ENCODE measurements around the gene RDM1.

Gene RDM1

DNA sequence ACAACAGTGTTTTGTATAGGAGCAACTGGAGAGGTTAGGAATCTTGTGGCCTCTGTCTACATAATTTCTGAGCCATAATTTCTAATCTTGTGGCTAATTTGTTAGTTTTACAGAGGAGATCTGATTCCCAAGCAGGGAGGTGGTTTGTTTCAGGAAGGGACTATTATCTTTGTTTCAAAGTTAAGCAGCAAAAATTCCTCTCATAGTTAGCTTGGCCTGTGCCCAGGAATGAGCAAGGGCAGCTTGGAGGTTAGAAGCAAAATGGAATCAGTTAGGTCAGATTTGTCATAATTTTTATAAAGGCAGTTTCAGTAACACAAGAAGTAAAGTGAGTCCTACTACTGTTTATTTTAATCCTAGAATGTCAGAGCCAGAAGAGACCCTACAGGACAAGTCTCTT, 2.0 kb upstream of the RDM1 start:
- ATAC-seq (no peak), DNase-seq (no peak)

GRCh38 chr17:35931794-35932425, 1.3 kb upstream of the RDM1 start:
- DNase-seq (no peak), ATAC-seq (no peak)

- ATAC-seq (no peak), DNase-seq (no peak)
These were observed 2.9 kb downstream of the RDM1 start for GRCh38 chr17:35927714-35928113.

- no peak for ATAC-seq
These were observed 6.9 kb downstream of the RDM1 start for GRCh38 chr17:35923609-35924114.

GRCh38 chr17:35920229-35920628, 10.3 kb downstream of the RDM1 start:
- DNase-seq: no peak
- ATAC-seq: no peak

More at GRCh38 chr17:35923609-35924114, 6.9 kb downstream of the RDM1 start:
- no peak for DNase-seq

DNA sequence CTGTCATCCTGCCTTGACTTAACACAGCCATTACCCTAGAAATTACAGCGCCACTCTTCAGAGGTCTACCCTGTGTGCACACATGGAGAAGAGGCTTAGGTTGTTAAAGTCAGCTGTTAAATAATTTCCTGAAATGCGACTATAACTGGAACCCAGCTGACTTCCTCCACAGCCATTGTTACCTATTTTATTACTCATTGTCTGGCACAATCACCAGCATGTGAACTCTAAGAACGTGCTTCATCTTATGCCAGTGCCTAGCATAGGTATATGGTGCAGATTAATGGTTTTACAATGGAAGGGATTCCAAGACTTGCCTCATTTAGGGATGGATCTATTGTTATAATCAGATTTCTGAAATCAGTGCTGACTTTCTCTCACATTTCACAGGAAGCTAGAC, 11.9 kb downstream of the RDM1 start:
- DNase-seq (no peak), ATAC-seq (no peak)

- no peak for DNase-seq
- no peak for ATAC-seq
These were observed 12.9 kb downstream of the RDM1 start for GRCh38 chr17:35917519-35918213.

DNA sequence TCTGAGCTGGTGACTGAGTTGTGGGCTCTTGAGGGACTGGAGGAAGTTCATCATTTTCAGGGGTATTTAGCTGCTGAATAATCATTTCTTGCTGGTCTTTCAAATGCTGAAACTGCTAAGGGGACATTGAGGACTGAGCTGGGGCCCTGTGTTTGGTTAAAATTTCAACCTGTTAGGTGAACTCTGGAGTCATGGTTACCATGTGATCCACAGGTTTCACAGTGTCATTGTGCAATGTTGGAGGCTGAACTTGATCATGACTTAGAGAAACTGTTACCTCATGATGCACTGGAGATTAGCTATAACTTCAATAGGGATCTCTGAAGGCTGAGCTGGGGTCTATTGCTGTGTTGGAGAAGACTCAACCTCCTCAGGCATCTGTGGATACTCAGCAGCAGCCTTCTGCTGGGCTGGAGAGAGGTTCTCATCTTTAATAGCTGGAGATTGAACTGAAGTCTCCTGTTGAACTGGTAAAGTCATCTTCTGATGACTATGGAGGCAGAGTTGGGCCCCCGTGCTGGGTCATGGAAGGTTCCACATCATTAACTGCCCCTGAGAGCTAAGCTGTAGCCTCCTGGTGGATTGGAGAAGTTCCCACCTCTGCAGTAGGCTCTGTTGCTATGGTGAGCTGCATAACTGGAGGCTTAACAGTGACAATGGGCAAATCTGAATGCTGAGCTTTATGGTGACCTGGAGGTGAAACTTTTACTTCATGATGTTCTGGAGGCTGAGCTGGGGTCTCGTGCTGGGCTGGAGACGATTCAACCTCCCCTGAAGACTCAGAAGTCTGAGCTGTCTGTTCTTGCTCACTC, 15.2 kb downstream of the RDM1 start:
- ATAC-seq: no peak
- DNase-seq: no peak

GRCh38 chr17:35914354-35914753, 16.2 kb downstream of the RDM1 start:
- no peak for DNase-seq
- no peak for ATAC-seq

DNA sequence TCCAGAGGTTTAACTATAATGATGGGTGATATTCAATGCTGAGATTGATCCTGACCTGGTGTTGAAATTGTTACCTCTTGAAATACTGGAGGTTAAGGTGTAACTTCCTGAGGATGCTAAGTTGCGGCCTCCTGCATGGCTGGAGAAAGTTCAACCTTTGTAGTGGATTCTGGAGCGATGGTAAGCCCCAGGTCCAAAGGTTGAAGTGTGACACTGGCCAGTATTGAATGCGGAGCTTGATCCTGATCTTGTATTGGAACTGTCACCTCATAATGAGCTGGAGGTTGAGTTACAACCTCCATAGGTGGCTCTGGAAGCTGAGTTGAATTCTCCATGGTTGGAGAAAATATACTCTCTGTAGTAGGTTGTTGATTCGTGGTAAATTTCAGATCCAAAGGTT, 17.0 kb downstream of the RDM1 start:
- DNase-seq (no peak), ATAC-seq (no peak)

GRCh38 chr17:35912942-35913341, 17.6 kb downstream of the RDM1 start:
- ATAC-seq: peak; percentile 85
- no peak for DNase-seq

GRCh38 chr17:35912339-35912912, 18.1 kb downstream of the RDM1 start:
- ATAC-seq: no peak
- DNase-seq: no peak

- no peak for DNase-seq
- no peak for ATAC-seq
These were observed 21.2 kb downstream of the RDM1 start for GRCh38 chr17:35909408-35909807.

DNA sequence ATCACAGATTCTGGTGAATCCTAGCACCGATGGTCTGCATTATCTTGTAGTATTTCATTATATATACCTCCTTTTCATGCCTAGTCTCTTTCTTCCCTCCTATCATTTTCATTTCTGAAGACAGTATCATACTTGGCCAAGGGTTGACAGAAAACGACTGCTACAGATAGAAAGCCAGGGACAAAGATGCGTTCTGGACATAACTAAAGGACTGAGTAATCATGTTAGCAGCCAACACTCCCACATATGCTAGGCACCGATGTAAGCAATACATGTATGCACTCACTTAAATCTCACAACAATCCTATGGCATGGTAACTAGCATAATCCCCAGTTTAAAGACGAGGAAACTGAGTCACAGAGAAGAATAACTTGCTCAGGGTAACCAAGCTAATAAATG, 22.9 kb downstream of the RDM1 start:
- DNase-seq (no peak), ATAC-seq (no peak)

DNA sequence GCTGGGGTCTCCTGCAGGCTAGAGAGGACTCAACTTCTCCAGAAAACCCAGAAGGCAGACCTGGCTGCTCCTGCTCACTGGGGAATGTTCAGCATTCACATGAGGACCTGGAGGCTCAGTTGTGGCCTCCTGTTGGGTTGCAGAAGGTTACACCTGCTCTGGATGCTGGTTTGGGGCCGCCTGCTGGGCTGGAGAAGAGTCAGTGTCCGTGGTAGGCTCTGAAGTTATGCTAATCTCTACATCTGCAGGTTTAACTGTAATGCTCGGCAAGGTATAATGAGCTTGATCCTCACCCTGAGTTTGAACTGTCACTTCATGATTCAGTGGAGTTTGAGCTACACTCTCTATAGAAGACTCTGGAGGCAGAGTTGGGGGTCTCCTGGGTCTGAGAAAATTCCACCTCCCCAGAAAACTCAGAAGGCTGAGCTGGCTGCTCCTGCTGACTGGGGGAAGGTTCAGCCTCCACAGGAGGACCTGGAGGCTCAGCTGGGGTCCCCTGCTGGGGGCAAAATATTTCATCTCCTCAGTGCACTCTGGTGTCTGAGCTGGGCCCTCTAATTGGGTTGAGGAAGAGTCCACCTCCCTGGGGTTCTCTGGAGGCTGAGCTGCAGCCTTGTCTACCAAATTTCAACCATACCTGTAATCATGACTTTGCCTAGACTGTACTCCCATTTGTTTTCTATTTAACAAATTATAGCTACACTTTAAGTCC, 23.5 kb downstream of the RDM1 start:
- no peak for DNase-seq
- no peak for ATAC-seq

- ATAC-seq (no peak), DNase-seq (no peak)
These were observed 24.2 kb downstream of the RDM1 start for GRCh38 chr17:35906191-35906925.

- ATAC-seq: no peak
- no peak for DNase-seq
These were observed 27.1 kb downstream of the RDM1 start for GRCh38 chr17:35903451-35903850.

- DNase-seq (no peak), ATAC-seq (no peak)
These were observed 28.9 kb downstream of the RDM1 start for GRCh38 chr17:35901631-35902175.

DNA sequence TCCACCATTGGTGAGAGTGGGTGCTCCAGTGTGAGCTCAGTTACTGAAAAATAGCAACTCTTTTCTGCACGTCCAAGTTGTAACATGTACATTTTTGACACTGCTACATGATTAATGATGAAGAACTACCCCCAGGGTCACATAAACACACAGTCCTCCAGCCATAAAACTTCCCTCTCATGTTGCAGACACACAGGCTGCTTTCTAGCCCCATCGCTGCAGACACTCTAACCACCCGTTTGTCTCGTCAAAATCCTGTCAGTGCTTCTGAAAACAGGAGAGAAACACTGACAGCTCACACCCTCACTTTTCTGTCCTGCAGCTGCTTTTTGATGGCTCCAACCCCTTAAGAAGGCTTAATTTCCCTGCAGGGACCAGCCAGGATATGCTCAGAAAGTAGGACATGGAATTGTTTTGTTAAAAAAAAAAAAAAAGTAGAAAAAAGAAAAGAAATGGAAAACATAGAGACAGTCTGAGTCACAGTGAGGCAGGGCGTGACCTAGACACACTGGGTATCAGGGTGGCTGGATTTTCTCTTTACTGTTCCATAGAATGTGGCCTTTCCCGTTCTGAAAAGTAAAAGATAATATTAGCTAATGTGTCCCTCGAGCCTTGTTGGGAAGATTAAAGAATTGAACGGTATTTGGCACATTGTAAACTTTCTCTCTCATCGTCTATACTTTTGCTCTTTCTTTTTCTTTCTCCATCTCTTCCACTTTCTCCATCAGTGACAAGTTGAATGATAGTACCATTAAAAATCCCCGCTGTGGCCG, 29.7 kb downstream of the RDM1 start:
- DNase-seq (no peak), ATAC-seq (no peak)

DNA sequence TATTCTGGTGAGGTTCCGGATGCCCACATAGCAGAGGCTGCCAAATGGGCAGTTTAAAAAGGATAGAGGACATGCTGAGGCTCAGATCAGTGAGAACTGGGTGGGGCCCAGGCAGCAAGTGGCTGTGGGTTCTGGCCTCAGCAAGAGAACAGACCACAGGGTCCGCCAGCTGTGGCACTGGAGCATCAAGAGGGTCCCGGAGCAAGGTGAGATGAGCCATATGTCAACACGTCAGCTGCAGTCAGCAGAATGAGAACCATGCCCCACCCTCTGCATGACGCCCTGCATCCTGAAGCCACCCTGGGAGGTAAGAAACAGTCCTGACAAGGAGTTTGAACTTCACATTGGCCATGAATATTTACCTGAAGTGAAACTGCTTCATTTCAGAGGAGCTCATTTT, 30.3 kb downstream of the RDM1 start:
- DNase-seq: peak; percentile 46
- ATAC-seq: no peak
